Testis (tissue), 2 donors: ENCODE measurements around the gene NUP93.

Experiments
- CTCF ChIP-seq, 3 experiments: fragments of 450-650 bp in 2 of 3; fragments of 200-600 bp in 1 of 3; sonication (generic) in 1 of 3; IDR thresholded peaks; one replicate each; pipeline ENCODE4 v1.5.1; 2016 to 2019; ENCODE audit warnings: antibody characterized with exemption in 3 of 3, mild to moderate bottlenecking in 2 of 3, moderate library complexity in 1 of 3
- POLR2A ChIP-seq: fragments of 450-650 bp; IDR thresholded peaks from one replicate; pipeline ENCODE4 v1.6.1; 2017; ENCODE audit warnings: antibody characterized with exemption, mild to moderate bottlenecking, moderate library complexity

- TF ChIP-seq CTCF (IDR thresholded peaks at IDR 0.05) (no peak), POLR2A (no peak)
Observed at GRCh38 chr16:56880685-56881084, 150.8 kb downstream of the NUP93 start.
